Measurements from ENCODE around the gene ENDOV. TPM values are rescaled to one million over a fixed set of nuclear protein-coding genes. Genes with fewer than 3 reads are reported as not detected.

ENDOV gene
- total RNA-seq, 1 donor from 2014 or later = 25.1 TPM

DNA sequence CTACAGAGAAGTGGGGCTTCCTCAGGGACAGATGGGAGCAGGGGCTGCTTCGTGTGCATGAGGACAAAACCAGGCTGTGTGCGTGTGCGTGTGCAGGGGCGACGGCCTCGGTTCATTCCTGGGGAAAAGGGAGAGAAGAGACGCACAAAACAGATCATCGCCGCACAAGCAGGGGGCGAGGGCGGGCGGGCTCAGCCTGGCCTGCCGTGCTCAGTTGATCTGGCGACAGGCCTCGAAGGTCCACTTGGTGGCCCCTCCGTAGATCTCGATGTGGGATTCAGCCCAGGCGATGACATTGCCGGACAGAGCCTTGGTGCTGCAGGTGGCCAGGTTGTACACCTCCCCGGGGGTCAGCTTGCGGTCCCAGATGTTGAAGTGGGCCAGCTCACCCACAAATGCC is 55.6 kb downstream of the ENDOV start:
- TF ChIP-seq, protein P1, sequence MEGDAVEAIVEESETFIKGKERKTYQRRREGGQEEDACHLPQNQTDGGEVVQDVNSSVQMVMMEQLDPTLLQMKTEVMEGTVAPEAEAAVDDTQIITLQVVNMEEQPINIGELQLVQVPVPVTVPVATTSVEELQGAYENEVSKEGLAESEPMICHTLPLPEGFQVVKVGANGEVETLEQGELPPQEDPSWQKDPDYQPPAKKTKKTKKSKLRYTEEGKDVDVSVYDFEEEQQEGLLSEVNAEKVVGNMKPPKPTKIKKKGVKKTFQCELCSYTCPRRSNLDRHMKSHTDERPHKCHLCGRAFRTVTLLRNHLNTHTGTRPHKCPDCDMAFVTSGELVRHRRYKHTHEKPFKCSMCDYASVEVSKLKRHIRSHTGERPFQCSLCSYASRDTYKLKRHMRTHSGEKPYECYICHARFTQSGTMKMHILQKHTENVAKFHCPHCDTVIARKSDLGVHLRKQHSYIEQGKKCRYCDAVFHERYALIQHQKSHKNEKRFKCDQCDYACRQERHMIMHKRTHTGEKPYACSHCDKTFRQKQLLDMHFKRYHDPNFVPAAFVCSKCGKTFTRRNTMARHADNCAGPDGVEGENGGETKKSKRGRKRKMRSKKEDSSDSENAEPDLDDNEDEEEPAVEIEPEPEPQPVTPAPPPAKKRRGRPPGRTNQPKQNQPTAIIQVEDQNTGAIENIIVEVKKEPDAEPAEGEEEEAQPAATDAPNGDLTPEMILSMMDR (IDR thresholded peaks at IDR 0.05) = no peak
- intact Hi-C loops (cut with DNase I) = no loop called here
- H3K36me3 ChIP-seq = no peaks in the 10 kb centered on the region
- no peaks in the 10 kb centered on the region for H3K9me3 ChIP-seq
- H3K4me1 ChIP-seq = peaks cover 3% of the 10 kb centered on the region
- DNase-seq (no peak), ATAC-seq (no peak)
- H3K27me3 ChIP-seq = peaks cover 88% of the 10 kb centered on the region
- H3K27ac ChIP-seq = no peak overlapping the region
- no peak overlapping the region for H3K4me3 ChIP-seq

DNA sequence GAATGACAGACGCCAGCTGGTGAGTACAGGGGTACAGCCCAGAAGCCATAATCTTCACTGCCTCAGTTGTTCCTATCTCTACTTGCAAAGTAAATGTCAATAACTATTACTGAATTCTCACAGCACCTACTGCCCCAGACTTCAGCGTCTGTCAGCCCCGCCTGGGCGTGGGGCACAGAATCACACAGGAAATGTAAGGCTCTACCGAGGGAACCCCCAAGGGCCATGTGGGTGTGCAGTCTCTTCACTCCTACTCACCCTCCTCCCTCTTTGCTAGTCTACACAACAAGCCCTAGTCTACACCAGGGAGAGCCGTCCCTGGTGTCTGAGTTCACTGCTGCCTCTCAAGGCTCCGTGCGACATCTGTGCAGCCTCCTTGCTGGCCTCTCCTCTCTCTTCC is 57.0 kb downstream of the ENDOV start:
- Histone ChIP-seq H3K27me3 (peaks cover 86% of the 10 kb centered on the region), H3K9me3 (no peaks in the 10 kb centered on the region), H3K4me3 (no peak overlapping the region), H3K36me3 (no peaks in the 10 kb centered on the region), H3K4me1 (peaks cover 11% of the 10 kb centered on the region), H3K27ac (no peak overlapping the region)
- DNase-seq (no peak), ATAC-seq (no peak)
- TF ChIP-seq, protein P1 (IDR thresholded peaks at IDR 0.05) = no peak
- intact Hi-C loops (cut with DNase I) = no loop called here

DNA sequence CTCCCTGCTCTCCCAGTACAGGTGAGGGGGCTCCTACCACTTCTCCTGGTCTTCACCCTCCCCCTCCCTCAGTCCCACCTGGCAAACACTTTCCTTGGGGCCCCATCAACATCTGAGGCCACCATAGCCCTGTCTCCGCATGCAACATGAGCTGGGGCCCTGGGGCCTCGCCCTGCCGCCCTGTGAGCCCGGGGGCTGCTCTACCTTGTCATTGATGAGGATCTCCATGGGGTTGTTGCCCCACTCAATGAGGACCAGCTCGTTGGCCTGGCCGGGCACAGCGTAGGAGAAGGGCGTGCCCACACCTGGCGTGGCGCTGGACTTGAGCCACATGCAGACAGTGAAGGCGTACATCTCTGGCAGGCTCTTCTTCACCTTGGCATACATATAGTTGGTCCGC is 58.0 kb downstream of the ENDOV start:
- ATAC-seq (no peak), DNase-seq (no peak)
- TF ChIP-seq, protein P1 (IDR thresholded peaks at IDR 0.05) = no peak
- intact Hi-C loops (cut with DNase I) = no loop called here
- Histone ChIP-seq H3K27me3 (peaks cover 88% of the 10 kb centered on the region), H3K36me3 (no peaks in the 10 kb centered on the region), H3K27ac (no peak overlapping the region), H3K4me3 (no peak overlapping the region), H3K4me1 (peaks cover 22% of the 10 kb centered on the region), H3K9me3 (no peaks in the 10 kb centered on the region)

DNA sequence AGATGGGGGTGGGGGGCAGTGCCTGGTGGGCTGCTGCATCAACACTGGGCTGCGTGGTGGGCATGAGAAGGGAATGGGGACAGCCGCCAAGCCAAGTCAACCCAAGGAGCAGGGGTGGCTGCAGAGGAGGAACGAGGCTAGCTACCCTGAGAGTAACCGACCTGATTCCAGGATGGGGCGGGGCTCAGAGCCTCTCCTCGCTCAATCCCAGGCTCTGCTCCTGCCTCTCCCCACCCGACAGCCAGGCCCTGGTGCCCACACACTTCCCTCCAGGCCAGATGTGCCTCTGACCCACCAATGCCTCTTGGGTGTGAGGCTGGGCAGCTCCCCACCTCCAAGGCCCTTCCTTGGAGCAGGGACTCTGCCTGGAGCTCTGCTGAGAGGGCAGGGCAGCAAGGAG is 58.7 kb downstream of the ENDOV start:
- no peak overlapping the region for H3K27ac ChIP-seq
- no peaks in the 10 kb centered on the region for H3K9me3 ChIP-seq
- ATAC-seq (no peak), DNase-seq (no peak)
- peaks cover 89% of the 10 kb centered on the region for H3K27me3 ChIP-seq
- TF ChIP-seq, protein P1 (IDR thresholded peaks at IDR 0.05) = no peak
- peaks cover 29% of the 10 kb centered on the region for H3K4me1 ChIP-seq
- H3K36me3 ChIP-seq = no peaks in the 10 kb centered on the region
- H3K4me3 ChIP-seq = no peak overlapping the region
- intact Hi-C loops (cut with DNase I) = no loop called here

DNA sequence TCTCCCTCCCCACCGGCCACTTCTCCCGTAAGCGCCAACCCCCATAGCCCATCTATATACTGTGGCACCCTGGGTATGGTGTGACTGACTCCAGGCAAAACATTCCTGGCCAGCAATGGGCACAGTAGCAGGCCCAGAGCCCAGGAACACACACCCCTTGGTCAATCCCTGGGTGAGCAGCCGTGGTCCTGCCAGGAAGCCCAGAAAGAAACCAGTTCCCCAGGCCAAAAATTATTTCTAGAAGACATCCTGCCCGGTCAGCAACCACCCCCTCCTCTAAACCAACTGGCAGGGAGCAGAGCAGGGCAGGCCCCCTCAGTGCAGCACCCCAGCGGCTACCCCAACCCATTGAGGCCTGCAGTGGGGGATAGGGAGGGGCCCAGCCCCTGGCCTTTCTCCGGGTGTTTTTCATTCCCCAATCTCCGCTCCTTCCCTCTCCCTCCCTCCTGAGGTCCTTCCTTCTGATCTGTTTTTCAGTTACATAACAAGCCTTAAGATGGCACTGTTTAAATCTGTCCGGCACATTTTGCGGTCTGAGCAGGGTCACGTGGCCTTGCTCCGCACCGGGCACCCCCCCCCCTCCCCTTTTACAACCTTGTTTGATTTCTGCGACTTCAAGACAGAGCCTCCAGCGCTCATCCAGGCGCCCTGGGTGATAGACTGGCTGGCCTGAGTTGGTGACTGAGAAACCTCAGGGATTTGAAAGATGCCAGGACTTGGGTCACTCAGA is 59.4 kb downstream of the ENDOV start:
- Histone ChIP-seq H3K4me1 (peaks cover 33% of the 10 kb centered on the region), H3K36me3 (no peaks in the 10 kb centered on the region), H3K27ac (no peak overlapping the region), H3K9me3 (no peaks in the 10 kb centered on the region), H3K27me3 (peaks cover 89% of the 10 kb centered on the region), H3K4me3 (no peak overlapping the region)
- no peak for ATAC-seq
- DNase-seq = no peak
- intact Hi-C loops (cut with DNase I) = no loop called here
- TF ChIP-seq, protein P1 (IDR thresholded peaks at IDR 0.05) = no peak
